ENCODE data around the gene TRIM47.

The TRIM47 gene

GRCh38 chr17:75845058-75845711 is 33.2 kb downstream of the TRIM47 start:
- peak; percentile 83 for DNase-seq

- DNase-seq = no peak
These were observed 33.8 kb downstream of the TRIM47 start for GRCh38 chr17:75844530-75845057.

GRCh38 chr17:75843577-75844529 is 34.5 kb downstream of the TRIM47 start, which contains the start of gene UNC13D:
Gene UNC13D (minus strand): TSS chr17:75844404. CDS start chr17:75844337, 67 bp downstream.
- DNase-seq = peak; percentile 71

- peak; percentile 51 for DNase-seq
These were observed 35.3 kb downstream of the TRIM47 start for GRCh38 chr17:75842963-75843576.

GRCh38 chr17:75842411-75842810 is 36.0 kb downstream of the TRIM47 start:
- no peak for DNase-seq

GRCh38 chr17:75840799-75841164 is 37.6 kb downstream of the TRIM47 start:
- no peak for DNase-seq

GRCh38 chr17:75839942-75840798 is 38.2 kb downstream of the TRIM47 start:
- DNase-seq = no peak

- DNase-seq = no peak
These were observed 40.0 kb downstream of the TRIM47 start for GRCh38 chr17:75838410-75838809.

GRCh38 chr17:75837899-75838298 is 40.5 kb downstream of the TRIM47 start:
- DNase-seq = no peak

- DNase-seq = no peak
These were observed 41.8 kb downstream of the TRIM47 start for GRCh38 chr17:75836605-75837004.

GRCh38 chr17:75835654-75835987 is 42.8 kb downstream of the TRIM47 start:
- DNase-seq = no peak

- DNase-seq = no peak
These were observed 43.3 kb downstream of the TRIM47 start for GRCh38 chr17:75834928-75835653.

- no peak for DNase-seq
These were observed 44.0 kb downstream of the TRIM47 start for GRCh38 chr17:75834279-75834920.

- peak; percentile 55 for DNase-seq
These were observed 45.6 kb downstream of the TRIM47 start for GRCh38 chr17:75832652-75833400.

GRCh38 chr17:75832164-75832651 is 46.2 kb downstream of the TRIM47 start:
- DNase-seq = peak; percentile 67

- DNase-seq = no peak
These were observed 47.3 kb downstream of the TRIM47 start for GRCh38 chr17:75831032-75831571.

- DNase-seq = peak; percentile 26
These were observed 48.0 kb downstream of the TRIM47 start for GRCh38 chr17:75830164-75831031.

GRCh38 chr17:75829747-75830146 is 48.6 kb downstream of the TRIM47 start:
- no peak for DNase-seq

- no peak for DNase-seq
These were observed 49.6 kb downstream of the TRIM47 start for GRCh38 chr17:75828741-75829140.
